HEK293T (cell line): ENCODE measurements around the gene BGN.
A peak's percentile ranks its signal among the peaks of the same experiment; 100 is the strongest.

Experiments
- CTCF ChIA-PET: fragments of 350-600 bp; formaldehyde crosslinking; extraction: SDS; loops from one replicate; lab custom pipeline; 2021; ENCODE audit warnings: antibody characterized with exemption, inconsistent platforms; lab: Yijun Ruan, JAX
- POLR2A ChIA-PET: fragments of 350-600 bp; formaldehyde crosslinking; extraction: SDS; loops from one replicate; lab custom pipeline; 2020; ENCODE audit warnings: antibody characterized with exemption, inconsistent platforms; lab: Yijun Ruan, JAX
- DNase-seq: peaks from one replicate; pipeline ENCODE4 v3.0.0; 2012; ENCODE audit warnings: mixed read lengths; ENCODE audit errors: extremely low spot score
- ARNT ChIP-seq: fragments of 450-650 bp; IDR thresholded peaks from 2 replicates; pipeline ENCODE4 v1.6.1; 2017; ENCODE audit warnings: mild to moderate bottlenecking
- BHLHE40 ChIP-seq: fragments of 450-650 bp; IDR thresholded peaks from 2 replicates; pipeline ENCODE4 v1.6.1; 2016; ENCODE audit warnings: mild to moderate bottlenecking, moderate library complexity, borderline replicate concordance
- CTBP1 ChIP-seq: fragments of 450-650 bp; IDR thresholded peaks from 2 replicates; pipeline ENCODE4 v1.6.1; 2016; ENCODE audit warnings: borderline replicate concordance
- ELF4 ChIP-seq: fragments of 450-650 bp; IDR thresholded peaks from 2 replicates; pipeline ENCODE4 v1.6.1; 2017; ENCODE audit warnings: antibody characterized with exemption
- FOXA1 ChIP-seq: fragments of 450-650 bp; IDR thresholded peaks from 2 replicates; pipeline ENCODE4 v1.6.1; 2016; ENCODE audit warnings: mild to moderate bottlenecking
- FOXK2 ChIP-seq: fragments of 450-650 bp; IDR thresholded peaks from 2 replicates; pipeline ENCODE4 v1.6.1; 2016; ENCODE audit warnings: mild to moderate bottlenecking
- FOXM1 ChIP-seq: fragments of 450-650 bp; IDR thresholded peaks from 2 replicates; pipeline ENCODE4 v1.6.1; 2017; ENCODE audit warnings: mild to moderate bottlenecking, borderline replicate concordance
- HDGF ChIP-seq: fragments of 450-650 bp; IDR thresholded peaks from 2 replicates; pipeline ENCODE4 v1.6.1; 2017; ENCODE audit warnings: antibody characterized with exemption, borderline replicate concordance
- L3MBTL2 ChIP-seq: fragments of 450-650 bp; conservative IDR thresholded peaks from 2 replicates; pipeline ENCODE4 v1.6.1; 2016; ENCODE audit warnings: mild to moderate bottlenecking
- LEF1 ChIP-seq: fragments of 450-650 bp; IDR thresholded peaks from 2 replicates; pipeline ENCODE4 v1.6.1; 2017; ENCODE audit warnings: mild to moderate bottlenecking, borderline replicate concordance
- NFRKB ChIP-seq: fragments of 450-650 bp; IDR thresholded peaks from 2 replicates; pipeline ENCODE4 v1.6.1; 2016; ENCODE audit warnings: mild to moderate bottlenecking, moderate library complexity
- SP1 ChIP-seq: fragments of 450-650 bp; IDR thresholded peaks from 2 replicates; pipeline ENCODE4 v1.6.1; 2017
- SUZ12 ChIP-seq: fragments of 450-650 bp; IDR thresholded peaks from 2 replicates; pipeline ENCODE4 v1.6.1; 2016; ENCODE audit warnings: mild to moderate bottlenecking
- TARDBP ChIP-seq: fragments of 450-650 bp; IDR thresholded peaks from 2 replicates; pipeline ENCODE4 v1.6.1; 2016
- ZNF384 ChIP-seq: fragments of 450-650 bp; IDR thresholded peaks from 2 replicates; pipeline ENCODE4 v1.6.1; 2016
- TF ChIP-seq, protein P1 (sequence below): fragments of 450-650 bp; IDR thresholded peaks from 2 replicates; pipeline ENCODE4 v1.6.1; 2016

Gene BGN

DNA sequence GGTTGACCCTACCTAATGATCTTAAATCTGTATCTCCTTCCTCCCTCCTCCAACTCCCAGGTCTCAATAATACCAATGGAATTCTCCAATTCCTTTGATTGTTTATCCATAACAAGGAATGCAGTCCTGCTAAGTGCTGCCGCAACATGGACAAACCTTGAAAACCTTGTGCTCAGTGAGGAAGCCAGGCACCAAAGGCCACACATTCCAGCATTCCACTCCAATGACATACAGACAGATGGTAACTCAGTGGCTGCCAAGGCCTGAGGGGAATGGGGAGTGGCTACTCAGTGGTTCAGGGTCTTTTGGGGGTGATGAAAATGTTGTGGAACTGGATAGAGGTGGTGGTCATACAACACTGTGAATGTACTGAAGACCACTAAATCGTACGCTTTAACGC, 34.8 kb upstream of the BGN start:
- no peak for DNase-seq
- POLR2A ChIA-PET = no interaction called here
- no peak for TF ChIP-seq SUZ12
- no peak for TF ChIP-seq BHLHE40
- TF ChIP-seq ELF4 = no peak
- TF ChIP-seq SP1 = no peak
- TF ChIP-seq FOXK2 = no peak
- no peak for TF ChIP-seq FOXA1
- no peak for TF ChIP-seq FOXM1
- TF ChIP-seq HDGF = no peak
- TF ChIP-seq CTBP1 = no peak
- no peak for TF ChIP-seq TARDBP
- TF ChIP-seq, protein P1, sequence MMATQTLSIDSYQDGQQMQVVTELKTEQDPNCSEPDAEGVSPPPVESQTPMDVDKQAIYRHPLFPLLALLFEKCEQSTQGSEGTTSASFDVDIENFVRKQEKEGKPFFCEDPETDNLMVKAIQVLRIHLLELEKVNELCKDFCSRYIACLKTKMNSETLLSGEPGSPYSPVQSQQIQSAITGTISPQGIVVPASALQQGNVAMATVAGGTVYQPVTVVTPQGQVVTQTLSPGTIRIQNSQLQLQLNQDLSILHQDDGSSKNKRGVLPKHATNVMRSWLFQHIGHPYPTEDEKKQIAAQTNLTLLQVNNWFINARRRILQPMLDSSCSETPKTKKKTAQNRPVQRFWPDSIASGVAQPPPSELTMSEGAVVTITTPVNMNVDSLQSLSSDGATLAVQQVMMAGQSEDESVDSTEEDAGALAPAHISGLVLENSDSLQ = no peak
- TF ChIP-seq LEF1 = no peak
- no peak for TF ChIP-seq L3MBTL2
- no peak for TF ChIP-seq ARNT
- TF ChIP-seq ZNF384 = no peak
- CTCF ChIA-PET = interaction anchor here (1.3 to 1.8 kb wide), 3 partner anchors 12 to 47 kb away, joined by 5 to 16 read pairs (median 16); partner anchors contain the start of gene HAUS7

DNA sequence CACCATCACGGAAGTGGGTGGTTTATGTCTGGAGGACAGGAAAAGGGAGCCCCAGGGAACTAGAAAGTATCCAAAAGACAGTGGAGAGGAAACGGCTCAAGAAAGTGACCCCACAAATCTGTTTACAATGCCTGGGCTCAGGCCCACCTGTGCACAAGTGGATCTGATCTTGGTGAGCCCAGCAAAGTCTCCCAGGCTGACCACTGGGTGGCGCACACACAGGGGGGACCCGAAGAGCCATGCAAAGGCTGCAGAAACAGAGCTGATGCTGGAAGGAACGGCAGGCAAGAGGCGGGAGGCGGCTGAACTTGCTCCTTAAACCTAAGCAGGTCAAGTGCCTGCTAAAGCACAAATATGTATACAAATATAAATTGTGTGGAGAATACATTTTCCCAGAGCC, 34.0 kb upstream of the BGN start:
- DNase-seq = peak; percentile 79
- POLR2A ChIA-PET = interaction anchor here (0.8 kb wide), 1 partner anchor 9 kb away, joined by 3 read pairs; no protein-coding TSS in a partner anchor
- CTCF ChIA-PET = interaction anchor here (0.5 to 1.8 kb wide), 15 partner anchors 9 to 224 kb away, joined by 3 to 16 read pairs (median 3); partner anchors contain the start of genes HAUS7 and ZNF275
- TF ChIP-seq HDGF (no peak), SP1 (no peak), SUZ12 (no peak), TARDBP (no peak)
- TF ChIP-seq, protein P1 = no peak

DNA sequence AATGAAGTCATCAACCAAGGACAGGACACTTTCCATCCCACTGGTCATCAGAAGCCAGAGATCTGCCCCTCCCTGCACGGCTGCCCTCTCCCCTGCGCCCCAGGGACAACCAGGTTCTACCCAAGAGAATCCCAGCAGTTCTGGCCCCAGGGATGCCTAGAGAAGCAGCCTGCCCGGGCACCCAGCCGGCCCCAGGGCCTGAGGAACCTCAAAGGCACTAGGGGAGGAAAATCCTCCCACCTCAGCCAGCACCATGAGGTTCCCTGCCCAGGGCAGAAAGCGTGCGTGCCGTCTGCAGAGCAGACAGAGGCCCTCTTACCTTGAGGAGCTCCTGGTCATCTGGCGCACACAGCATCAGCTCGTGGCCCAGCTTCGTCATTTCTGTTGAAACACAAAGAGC, 32.5 kb upstream of the BGN start:
- ChIA-PET CTCF (interaction anchor here (0.9 kb wide), 1 partner anchor 8 kb away, joined by 4 read pairs; the partner anchor contains the start of gene HAUS7), POLR2A (no interaction called here)
- TF ChIP-seq ARNT = no peak
- TF ChIP-seq CTBP1 = no peak
- no peak for TF ChIP-seq TARDBP
- TF ChIP-seq LEF1 = no peak
- TF ChIP-seq HDGF = no peak
- TF ChIP-seq, protein P1 = no peak
- TF ChIP-seq NFRKB = no peak
- no peak for TF ChIP-seq BHLHE40
- no peak for TF ChIP-seq ZNF384
- DNase-seq = no peak

DNA sequence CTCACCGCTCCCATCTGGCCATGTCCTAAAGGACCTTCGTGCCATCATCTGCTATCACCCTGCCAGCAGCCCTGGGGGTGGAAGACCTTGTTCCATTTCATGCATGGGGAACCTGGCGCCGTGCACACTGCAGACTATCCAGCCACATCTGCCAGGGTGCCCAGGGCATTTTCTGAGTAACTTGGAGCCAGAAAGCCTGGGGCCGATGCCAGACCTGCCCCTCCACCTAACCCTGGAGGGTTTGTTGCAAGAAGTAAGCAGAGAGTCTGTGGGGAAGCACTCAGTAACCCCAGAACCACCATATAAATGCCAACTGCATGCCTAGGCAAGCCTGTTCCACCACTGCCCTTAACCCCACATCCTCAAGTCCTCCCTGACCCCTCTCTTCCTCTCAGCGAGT, 31.7 kb upstream of the BGN start:
- no peak for DNase-seq
- TF ChIP-seq ARNT (no peak), SUZ12 (no peak), CTBP1 (no peak), SP1 (no peak), TARDBP (no peak)
- CTCF ChIA-PET = no interaction called here
- POLR2A ChIA-PET = no interaction called here

DNA sequence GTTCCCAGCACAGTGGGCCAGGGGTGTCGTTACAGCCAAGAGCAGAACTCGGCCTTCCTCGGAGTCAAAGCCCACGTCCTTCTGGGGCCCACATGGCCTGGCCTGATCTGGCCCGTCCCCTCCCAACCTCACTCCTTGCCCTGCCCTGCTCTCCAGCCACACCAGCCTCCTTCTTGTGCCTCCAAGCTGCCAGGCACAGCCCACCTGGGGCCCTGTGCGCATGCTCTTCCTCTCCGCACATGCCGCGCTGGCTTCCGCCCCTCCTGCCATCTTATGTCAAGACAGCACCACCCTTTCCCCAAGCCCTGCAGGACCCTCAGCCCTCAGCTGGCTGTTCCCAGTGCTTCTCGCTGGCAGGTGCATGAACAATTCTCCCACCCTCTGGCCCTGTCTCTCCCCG, 31.2 kb upstream of the BGN start:
- CTCF ChIA-PET = no interaction called here
- POLR2A ChIA-PET = no interaction called here

DNA sequence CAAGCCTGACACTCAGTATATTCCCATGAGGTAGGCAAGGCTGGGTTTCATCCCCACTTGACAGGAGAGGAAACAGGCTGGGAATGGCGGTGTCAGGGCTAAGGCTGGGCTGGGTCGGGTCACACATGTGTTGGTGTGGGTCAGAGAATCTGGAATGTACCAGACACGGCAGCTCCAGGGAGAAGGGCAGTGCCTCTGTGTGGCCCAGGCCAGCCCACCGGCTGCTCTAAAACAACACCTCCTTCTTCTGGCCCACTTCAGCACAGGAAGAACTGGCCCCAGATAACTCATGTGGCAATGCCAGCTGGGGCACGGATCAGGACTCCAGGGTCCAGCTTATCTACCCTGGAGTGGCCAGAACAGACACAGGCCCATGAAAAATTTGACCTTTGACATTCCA, 30.7 kb upstream of the BGN start:
- POLR2A ChIA-PET = no interaction called here
- CTCF ChIA-PET = no interaction called here
- no peak for TF ChIP-seq ZNF384
- no peak for TF ChIP-seq SUZ12
- TF ChIP-seq HDGF = no peak
- no peak for TF ChIP-seq FOXM1
- no peak for TF ChIP-seq TARDBP
- no peak for TF ChIP-seq ELF4
- TF ChIP-seq CTBP1 = no peak
- TF ChIP-seq, protein P1 = no peak
- TF ChIP-seq NFRKB = no peak
- no peak for TF ChIP-seq SP1
- DNase-seq = no peak

More for the DNA sequence above, 31.2 kb upstream of the BGN start:
- DNase-seq = no peak
- TF ChIP-seq FOXK2 (no peak), ARNT (no peak)
